Choroid plexus epithelial cell (primary cell): ENCODE results near the gene ACSM3.
"Not testable (repeated sequence)": the region's sequence is repeated elsewhere in the genome, so short reads cannot be mapped to it uniquely, and the experiment has no call there.

ENCODE experiments used
- DNase-seq: peaks from one replicate; pipeline ENCODE4 v3.0.0-alpha.2; 2010; ENCODE audit warnings: low read depth
- H3K4me3 ChIP-seq: 2 replicates; pipeline ENCODE4 v1.5.1; 2011; ENCODE audit warnings: low read depth, mild to moderate bottlenecking, control low read depth, low read length, moderate library complexity
- CTCF ChIP-seq: conservative IDR thresholded peaks from 2 replicates; pipeline ENCODE4 v1.5.1; 2011; ENCODE audit warnings: low read depth, mild to moderate bottlenecking, control low read depth, inconsistent platforms, low read length, moderate library complexity

Gene ACSM3

GRCh38 chr16:20760346-20760745, 3.5 kb upstream of the ACSM3 start:
- no peak for DNase-seq

GRCh38 chr16:20761175-20761574, 2.6 kb upstream of the ACSM3 start:
- H3K4me3 ChIP-seq, result no peak overlapping the region
- no peak for DNase-seq
- no peak for TF ChIP-seq CTCF

More at GRCh38 chr16:20760346-20760745, 3.5 kb upstream of the ACSM3 start:
- no peak overlapping the region for H3K4me3 ChIP-seq
- TF ChIP-seq CTCF, result no peak

DNA sequence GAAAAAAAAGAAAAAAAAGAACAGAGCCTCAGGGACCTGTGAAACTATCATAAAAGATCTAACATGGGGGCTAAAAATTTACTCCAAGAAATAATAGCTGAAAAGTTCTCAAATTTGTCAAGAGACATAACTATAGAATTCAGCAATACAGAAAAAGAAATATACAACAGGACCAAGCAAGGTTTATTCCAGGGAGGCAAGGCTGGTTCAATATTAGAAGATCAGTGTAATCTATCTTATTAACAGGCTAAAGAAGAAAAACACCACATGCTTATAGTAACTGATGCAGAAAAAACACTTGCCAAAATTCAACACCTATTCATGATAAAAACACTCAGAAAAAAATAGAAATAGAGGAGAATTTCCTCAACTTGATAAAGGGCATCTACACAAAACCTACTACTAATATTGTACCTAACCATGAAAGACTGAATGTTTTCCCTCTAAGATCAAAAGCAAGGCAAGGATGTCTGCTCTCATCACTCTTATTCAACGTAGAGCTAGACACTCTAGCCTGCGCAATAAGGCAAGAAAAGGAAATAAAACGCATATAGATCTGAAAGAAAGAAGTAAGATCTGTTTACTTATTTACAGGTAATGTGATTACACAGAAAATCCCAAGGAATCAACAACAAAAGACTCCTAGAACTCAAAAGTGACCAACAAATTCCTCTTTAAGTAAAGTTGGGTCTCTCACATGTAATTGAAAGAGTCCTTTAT, 1.2 kb upstream of the ACSM3 start:
- no peak for TF ChIP-seq CTCF
- no peak for DNase-seq
- H3K4me3 ChIP-seq, result no peak overlapping the region

DNA sequence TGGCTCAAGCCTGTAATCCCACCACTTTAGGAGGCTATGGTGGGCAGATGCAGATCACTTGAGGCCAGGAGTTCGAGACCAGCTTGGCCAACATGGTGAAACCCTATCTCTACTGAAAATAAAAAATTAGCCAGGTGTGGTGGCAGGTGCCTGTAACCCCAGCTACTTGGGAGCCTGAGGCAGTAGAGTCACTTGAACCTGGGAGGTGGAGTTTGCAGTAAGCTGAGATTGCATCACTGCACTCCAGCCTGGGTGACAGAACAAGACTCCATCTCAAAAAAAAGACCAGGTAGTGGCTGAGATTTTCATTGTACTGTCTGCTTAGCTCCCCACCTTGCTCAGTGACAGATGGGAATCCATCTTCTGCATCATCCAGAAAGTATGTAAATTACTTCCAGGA, 634 bp downstream of the ACSM3 start:
- H3K4me3 ChIP-seq, DNase-seq: not testable (repeated sequence)

DNA sequence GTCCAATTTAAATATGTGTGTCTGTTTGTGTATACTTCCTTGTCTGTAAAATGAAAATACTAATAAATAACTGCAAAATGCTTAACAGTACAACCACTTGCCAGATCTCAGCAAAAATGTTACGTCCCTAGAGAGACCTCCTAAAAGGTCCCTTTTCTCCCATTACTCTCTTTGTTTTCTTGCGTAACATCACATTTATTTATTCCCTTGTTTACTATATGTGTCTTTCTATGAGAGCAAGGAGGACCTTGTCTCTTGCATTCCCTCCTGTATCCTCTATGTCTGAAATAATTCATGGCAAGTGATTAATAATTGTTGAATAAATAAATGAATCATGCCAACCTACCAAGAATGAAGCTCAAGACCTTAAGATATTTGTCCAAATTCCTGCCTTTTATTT, 1.9 kb downstream of the ACSM3 start:
- no peak overlapping the region for H3K4me3 ChIP-seq
- no peak for TF ChIP-seq CTCF
- no peak for DNase-seq

DNA sequence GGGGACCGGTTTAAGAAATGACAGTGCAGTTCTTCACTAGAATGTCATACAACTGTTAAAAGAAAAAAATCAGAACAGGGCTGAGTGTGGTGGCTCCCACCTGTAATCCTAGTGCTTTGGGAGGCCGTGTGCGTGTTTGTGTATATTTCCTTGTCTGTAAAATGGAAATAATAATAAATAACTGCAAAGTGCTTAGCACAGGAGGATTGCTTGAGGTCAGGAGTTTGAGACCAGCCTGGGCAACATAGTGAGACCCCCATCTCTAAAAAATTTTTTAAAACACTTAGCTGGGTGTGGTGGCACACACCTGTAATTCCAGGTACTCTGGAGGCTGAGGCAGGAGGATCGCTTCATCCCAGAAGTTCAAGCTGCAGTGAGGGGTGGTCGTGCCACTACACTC, 2.5 kb downstream of the ACSM3 start:
- no peak overlapping the region for H3K4me3 ChIP-seq
- no peak for TF ChIP-seq CTCF
- no peak for DNase-seq

DNA sequence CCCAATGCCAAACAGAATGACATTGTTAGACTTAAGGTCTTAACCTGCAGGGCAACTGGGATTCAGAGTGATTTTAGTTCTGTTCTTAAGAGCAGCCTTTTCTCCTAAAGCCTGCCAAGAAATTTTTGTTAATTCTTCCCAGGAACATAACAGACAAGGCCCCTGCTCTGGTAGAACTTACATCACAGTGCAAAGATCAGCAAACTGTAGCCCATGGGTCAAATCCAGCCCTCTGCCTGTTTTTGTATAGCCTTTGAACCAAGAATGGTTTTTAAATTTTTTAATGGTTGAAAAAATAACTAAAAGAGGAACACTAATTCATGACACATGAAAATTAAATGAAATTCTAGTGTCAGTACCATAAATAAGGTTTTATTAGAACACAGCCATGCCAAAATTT, 3.8 kb downstream of the ACSM3 start:
- no peak overlapping the region for H3K4me3 ChIP-seq
- no peak for DNase-seq
- no peak for TF ChIP-seq CTCF
